Measurements from ENCODE around the gene THSD4. TPM values are rescaled to one million over a fixed set of nuclear protein-coding genes. Genes with fewer than 3 reads are reported as not detected.

Gene THSD4
- total and polyA plus RNA-seq, 2 of the 8 experiments (the other 6 are each of a cell fraction or from before 2014, with no cell fraction given) = 2.5 to 6.2 TPM

DNA sequence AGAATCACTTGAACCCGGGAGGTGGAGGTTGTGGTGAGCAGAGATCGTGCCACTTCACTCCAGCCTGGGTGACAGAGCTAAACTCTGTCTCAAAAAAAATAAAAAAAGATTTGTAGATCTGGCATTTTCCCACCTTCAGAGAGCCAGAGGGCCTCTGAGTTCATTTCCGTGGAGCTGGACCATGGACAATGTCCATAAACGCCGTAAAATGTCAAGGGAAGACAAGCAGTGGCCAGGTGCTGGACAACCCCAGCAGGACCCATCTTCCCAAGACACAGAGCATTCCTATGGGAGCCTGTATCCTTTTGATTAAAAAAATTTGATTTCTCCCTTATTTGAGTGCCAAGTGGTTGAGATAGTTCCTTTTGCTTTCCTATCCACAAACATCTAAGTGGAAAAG, 627.7 kb downstream of the THSD4 start (continued):
- TF ChIP-seq, protein P1, sequence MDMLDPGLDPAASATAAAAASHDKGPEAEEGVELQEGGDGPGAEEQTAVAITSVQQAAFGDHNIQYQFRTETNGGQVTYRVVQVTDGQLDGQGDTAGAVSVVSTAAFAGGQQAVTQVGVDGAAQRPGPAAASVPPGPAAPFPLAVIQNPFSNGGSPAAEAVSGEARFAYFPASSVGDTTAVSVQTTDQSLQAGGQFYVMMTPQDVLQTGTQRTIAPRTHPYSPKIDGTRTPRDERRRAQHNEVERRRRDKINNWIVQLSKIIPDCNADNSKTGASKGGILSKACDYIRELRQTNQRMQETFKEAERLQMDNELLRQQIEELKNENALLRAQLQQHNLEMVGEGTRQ (IDR thresholded peaks at IDR 0.05; ENCODE audit: low read length) = no peak
- TF ChIP-seq TAF7 (optimal IDR thresholded peaks at IDR 0.05; ENCODE audit: borderline replicate concordance, low read depth, low read length) = no peak

Data from H1 (cell line).